Left hindlimb (tissue), 1 donor: Measurements from ENCODE around the gene NXPH4.

Source experiments
- DNase-seq: peaks from one replicate; pipeline ENCODE4 v3.0.0-alpha.2; 2018

The NXPH4 gene

DNA sequence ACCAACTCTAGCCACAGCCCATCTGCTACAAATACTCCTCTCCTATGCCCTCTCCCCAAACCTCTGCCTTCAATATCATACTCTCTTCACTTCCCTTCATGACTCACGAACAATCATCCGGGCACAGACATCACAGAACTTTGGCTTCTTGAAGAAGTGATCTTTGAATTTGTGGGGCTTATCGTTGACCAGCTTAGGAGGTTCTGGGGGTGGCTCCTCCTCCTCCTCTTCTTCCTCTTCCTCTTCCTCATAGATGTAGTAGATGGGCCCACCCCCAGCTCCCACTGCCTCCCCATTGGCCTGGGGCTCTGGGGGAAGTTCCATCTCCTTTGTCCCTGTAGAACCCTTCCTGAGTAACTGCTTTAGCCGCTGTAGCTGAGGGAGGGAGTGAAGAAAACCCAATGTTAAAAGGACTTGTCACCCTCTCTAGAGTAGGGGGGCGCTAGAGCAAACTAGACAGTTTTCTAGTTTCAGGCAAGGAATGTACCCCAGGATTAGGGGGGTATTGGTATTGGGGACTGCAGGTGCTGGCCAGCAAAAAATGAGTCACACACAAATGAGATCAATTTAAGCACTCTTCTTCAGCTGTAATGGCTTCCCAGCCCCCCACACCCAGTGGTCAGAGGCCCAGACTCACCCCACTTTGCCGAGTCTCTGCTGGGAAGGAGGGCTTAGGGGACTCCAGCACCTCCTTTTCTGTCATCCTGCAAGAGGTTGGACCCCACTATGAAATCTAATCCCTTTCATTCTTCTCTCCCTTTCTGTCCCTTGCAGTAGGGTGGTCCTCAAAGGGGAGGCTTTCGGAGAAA lies 32.5 kb downstream of the NXPH4 start:
- no peak for DNase-seq

DNA sequence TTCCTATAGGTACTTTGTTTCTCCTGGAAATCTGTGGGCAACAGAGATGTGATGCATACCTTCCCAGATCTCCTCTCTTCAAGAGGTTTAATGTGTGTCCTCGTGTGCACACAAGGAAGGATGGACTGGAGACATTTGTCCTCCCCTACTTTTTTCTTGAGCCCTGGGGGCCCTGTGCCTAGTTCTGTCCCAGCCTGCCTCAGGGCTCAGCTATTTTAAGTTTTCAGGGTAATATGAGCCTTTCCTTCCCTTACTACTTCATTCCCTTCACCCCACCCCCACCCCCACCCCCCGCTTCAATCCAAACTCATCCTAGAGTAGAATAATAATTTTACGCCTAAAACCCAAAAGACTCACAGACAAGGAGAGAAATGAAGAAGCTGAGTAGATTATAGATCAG lies 33.9 kb downstream of the NXPH4 start:
- no peak for DNase-seq

DNA sequence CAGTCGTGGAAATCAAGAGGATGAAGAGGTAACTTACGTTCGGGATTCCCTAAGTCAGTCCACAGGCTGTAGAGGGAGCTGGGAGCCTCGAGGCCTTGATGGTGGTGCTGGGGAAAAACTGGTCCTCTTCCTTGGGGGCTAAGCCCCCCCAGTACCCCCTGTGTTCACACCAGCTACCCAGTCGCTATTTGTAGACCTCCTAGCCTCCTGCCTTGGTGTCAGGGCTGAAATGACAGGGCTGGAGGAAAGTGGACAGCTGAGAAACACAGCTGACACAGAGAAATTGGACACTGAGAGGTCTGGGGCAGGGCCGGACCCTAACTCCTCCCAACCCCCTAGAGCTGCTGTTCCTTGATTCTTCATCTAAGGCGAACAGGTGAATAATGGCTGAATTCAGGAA lies 34.4 kb downstream of the NXPH4 start, which contains the start of gene STAC3:
Gene STAC3, minus strand, starts transcription at position 232 of the 400 bp plus-strand sequence. CDS start 1,551 bp downstream, outside the sequence.
- no peak for DNase-seq

DNA sequence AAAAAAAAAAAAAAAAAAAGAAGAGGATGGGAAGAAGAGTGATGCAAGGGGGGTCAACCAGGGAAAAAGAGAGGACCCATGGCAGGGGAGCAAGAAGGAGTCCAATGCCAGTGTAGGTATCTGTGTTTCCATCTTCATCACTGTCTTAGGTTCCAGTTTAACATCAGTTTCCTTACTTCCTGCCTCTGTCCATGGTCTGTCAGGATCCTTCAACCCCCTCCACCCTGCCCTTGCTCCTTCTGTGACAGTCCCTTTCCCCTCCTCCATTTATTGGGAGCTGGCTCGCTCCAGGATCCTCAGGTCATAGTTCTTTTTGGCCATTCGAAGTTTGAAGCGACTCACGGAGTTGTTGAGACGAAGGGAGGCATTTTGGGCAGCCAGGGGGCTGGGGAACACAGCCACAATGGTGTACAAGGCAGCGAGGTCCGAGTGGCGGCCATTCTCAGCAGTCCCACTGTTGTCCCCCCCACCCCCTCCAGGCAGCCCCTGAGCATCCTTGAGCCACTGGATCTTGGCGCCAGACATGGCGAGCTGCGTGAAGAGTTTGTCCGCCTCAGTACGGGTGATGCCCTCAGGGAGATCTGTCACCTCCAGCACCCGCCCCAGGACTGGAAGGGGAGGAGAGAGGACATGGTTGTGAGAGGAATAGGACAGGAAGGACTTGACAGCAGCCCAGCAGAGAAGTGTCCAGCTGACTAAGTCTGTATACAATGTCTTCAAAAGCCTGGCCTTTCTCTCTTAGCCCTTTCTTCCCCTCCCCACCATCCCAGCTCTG lies 38.1 kb downstream of the NXPH4 start:
- no peak for DNase-seq

DNA sequence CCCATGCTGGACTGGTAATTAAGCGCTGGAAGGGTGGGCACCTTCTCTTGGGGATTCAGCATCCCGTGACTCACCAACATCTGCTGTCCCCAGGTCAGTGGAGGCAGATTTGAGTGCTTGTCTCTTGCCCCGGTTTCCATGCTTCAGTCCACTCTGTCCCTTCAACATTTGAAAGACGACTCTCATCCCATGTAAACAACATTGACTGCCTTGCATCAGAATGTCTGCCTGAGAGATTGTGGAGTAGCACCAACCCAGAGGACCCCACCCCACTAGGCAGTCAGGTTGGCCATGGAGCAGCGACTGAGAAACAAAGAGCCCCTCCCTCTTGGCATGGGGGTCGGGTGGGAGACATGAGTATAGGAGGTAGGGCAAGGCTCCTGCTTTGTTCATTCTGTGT lies 39.3 kb downstream of the NXPH4 start:
- DNase-seq: no peak

DNA sequence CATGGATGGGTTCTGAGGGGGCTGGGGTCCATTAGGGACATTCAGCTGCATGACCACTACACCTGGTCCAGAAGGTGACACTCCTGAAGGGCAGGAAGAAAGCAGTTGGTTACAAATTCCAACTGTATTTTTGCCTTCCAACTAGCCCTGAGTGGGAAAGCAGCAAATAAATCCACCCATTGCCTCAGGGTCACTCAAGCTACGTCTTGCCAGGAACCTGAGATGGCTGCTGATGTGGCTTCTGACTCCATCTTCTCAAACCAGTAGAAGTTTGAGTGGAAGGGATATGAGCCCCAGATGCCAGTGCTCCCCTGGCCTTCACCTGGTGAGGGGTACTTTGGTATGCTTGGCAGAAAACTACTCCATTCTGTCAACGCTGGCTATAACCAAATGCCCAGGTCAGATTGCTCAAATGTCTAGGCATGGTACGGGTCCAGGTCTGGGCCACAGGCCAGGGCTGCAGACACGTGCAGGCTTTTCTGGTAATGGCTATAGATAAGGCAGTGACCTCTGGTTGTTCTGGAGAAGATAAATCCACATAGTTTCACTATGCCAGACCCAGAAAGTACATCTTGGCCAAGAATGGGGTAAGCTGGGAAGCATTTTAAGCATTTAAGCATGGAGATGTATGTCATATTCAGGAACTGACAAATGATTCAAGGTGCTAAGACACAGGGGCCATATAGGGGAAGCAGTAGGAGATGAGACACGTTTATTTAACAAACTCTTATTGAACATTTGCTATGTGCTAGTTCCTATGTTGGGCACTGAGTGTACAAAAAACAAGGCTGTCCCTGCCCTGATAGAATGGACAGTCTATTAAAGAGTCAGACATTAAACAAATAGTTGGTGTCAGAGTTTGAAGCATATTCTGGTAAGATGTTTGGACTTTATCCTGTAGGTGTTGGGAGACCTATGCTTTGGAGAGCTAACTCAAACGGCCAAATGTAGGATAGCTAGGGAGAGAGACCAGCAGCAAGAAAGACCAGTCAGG lies 42.7 kb downstream of the NXPH4 start:
- no peak for DNase-seq

DNA sequence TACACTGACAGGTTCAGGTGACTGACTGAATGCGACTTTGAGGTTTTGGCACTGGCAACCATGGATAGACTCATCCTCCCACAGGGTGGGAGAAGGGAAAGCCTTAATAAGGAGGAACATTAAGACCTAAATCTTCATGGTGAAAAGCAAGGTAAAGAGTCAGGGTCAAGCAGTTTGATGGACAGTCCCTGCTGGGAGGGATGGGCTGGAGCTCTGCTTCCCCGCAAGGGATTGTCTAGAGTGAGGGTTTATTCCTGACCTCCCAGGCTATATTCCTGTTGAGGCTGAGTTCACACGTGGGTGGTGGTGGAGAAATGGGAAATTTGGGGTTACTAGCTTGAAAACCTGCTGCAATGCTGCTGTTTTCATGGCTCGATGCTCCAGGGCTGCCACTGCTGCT lies 43.8 kb downstream of the NXPH4 start:
- DNase-seq: no peak

DNA sequence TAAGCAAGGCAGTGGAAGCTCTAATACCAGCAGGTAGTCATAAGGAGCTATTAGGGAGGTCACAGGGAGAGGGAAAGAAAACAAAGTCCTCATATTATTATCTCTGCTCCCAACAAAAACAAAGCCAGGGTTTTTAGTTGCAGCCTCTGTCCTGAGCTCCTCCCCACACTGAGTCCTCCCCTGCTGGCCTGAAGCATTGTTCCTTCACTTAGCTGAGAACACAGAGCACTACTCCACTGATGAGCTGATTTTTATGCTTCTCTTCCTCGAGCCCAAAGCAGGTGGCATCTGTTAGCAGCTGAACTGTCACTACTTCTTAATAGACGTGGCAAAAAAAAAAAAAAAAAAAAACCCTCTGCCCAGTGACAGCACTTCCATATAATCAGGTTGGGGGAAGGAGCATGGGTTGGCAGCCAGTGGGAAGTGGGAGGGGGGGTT lies 44.9 kb downstream of the NXPH4 start:
- no peak for DNase-seq

DNA sequence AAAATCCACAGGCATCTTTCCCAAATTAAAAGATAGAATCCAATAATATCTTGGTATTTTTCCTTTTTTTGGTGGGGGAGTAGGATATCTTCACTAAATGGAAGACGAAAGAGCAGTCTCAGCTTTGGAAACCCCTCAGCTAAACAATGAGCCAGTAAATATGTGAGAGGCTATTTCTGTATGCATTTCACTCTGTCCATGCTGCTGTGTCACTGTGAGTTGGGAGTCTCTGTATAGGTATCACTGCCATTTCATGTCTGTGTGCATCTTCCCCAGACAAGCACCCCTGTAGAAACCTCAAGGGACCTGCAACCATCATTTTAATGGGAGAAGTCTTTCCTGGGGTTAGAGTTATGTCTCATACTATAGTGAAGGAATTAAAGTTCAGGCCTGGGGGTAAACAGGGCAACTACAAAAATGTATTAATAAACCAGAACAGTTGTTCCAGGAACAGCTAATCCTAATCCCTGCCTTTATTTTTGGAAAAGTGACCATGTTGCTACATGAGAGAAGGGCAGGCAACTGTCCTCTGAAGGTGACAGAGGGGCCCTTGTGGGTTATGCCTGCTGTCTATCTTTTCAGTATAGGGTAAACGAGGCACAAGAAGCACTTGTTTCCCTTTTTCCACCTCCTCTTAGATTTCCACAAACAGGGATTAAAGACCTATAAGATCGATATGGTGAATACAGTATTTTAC lies 45.7 kb downstream of the NXPH4 start:
- no peak for DNase-seq

DNA sequence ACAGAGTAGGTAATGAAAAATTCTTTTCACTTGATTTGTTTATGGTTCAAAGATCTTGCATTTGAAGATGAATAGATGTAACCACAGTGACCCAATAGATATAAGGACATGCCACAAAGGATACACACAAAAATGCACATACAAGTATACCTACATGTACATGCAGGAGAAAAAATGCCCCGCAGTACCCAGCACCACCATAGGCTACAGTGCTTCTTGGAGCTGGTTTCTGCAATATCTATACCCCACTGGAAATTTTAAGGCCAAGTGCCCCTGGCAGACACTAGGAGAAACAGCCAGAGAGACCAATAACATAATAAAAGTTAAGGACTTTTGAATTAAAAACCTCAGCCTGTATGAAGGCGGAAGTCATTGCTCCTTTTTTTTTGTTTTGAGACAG lies 46.5 kb downstream of the NXPH4 start:
- DNase-seq: no peak

DNA sequence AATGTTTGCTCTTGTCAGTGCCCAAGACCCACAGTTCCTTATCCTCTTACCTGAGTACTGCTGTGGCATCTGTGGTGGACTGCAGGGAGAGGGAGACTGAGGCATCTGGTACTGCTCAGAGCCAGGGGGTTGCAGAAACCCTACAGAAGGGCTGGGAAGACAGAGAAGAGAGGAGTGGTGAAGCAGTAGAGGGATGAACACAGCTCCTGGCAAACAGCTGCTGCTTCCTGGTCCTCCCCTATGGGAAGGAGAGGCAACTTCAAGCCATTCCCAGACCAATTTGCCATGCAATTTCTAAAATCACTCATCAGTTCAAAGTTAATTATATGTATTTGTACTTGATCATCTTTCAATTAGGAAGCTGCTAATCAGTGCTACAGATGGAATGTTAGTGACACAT lies 50.1 kb downstream of the NXPH4 start:
- no peak for DNase-seq

DNA sequence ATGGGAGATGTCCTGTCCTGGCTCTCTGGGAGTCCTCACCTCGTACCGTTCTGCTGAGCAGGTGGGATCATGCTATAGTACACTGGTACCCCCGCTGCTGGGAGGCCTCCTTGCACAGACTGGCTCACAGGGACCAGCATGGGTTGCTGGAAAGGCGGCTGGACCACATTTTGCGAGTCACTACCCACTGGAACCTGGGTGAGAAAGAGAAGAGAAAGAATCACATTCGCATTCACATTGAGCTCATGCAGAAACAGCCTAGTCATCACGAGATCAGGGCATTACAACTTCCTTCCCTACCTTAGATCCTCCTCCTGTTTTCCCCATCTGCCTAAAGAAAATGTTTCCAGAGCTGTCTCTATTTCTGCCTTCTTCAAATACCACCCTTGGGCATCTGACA lies 51.7 kb downstream of the NXPH4 start:
- no peak for DNase-seq

DNA sequence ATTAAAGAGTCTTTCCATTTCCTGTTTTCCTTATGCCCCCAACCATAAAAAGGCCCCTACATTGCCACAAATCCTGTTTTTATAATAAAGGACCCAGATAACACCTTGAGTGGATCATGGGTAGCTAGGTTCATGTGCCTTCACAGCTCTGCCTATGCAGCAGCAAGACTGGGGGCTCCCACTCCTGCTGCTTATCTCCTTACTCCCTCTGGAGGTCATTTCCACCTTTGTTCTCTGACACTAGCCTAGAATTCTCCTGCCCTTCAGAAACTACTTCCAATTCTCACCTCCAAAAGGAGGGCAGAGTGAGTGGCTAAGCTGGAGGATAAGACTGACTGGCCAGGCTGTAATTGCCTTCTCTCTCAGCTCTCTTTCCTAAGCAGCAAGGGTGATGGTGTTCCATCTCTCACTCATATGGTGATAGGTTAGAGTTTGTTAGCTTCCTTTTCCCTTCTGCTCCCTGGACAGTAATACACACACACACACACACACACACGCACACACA lies 54.4 kb downstream of the NXPH4 start:
- DNase-seq: no peak

DNA sequence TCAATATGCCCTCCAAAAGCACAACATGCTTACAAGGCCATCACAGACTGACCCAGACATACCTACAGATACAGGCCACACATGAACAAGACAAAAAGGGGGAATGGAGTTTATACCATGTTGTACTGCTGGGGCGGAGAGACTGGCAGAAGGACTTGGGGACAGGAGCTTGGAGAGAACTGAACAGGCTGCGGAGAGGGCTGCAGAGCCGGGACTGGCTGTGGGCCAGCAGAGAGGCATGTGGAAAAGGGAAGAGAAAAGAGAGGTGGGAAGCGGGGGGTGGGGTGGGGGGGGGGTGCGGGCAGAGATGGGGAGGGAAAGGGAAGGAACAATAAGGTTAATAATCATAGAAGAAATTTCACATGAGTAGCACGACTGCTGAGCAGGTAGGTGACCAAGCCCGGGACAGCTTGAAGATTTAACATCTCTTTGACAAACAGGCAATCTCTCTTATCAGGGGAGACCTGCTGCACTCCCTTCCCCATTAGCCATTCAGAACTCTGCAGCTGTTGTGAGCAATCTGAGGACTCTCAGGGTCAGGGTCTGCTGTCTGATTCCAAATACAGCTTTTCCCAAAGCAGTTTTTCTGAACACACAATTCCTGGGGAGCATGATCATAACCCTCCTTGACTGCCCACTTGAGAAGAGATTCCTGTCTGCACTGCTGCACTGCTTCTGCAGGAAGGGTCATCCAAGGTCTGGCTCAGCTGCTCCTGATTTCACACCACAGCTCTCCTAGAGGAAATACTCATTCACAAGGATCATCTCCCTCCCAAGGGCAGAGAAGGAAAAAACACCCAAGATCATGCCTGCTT lies 56.0 kb downstream of the NXPH4 start:
- DNase-seq: no peak

DNA sequence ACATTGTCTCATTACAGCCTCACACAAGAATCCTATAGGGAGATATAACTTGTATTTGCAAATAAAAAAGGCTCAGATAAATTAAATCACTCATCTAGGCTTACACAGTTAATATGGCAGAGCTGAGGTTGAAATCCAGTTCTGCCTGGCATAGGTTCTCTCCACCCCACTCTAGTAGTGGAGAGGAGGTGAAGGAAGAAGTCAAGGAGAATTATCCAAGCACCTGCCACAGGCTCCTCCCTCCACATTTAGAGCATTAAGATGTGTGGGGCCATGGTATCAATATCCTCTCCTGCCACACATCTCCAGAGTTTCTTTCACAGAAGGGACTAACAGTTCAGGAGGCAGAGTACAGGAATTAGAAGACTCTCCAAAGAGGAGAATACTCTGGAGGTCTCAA lies 56.9 kb downstream of the NXPH4 start:
- no peak for DNase-seq
